DOHH2 (cell line): ENCODE data around the gene TEAD4.

Experiments
- EZH2phosphoT487 ChIP-seq: fragments of 200-600 bp; sonication (generic); IDR thresholded peaks from 2 replicates; pipeline ENCODE4 v1.6.1; 2017; ENCODE audit warnings: borderline replicate concordance, mild to moderate bottlenecking, antibody characterized with exemption, low read length, moderate library complexity, mixed read lengths
- TF ChIP-seq, protein P1 (sequence below): fragments of 200-600 bp; sonication (generic); IDR thresholded peaks from one replicate; pipeline ENCODE4 v1.5.1; 2014; ENCODE audit warnings: antibody characterized with exemption, mild to moderate bottlenecking, low read depth, low read length; ENCODE audit not compliant: poor library complexity, severe bottlenecking

DNA sequence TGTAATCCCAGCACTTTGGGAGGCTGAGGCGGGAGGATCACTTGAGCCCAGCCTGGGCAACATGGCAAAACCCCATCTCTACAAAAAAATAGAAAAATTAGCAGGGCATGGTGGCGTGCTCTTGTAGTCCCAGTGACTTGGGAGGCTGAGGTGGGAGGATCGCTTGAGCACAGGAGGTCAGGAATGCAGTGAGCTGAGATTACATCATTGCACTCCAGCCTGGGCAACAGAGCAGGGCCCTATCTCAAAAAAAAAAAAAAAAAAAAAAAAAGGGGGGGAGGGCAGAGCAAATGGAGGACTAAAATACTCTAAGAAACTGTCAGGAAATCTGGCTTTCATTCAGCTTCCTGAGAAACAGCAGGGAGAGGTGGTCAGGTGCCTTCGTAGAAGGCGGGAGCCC, 86.3 kb downstream of the TEAD4 start:
- TF ChIP-seq, protein P1, sequence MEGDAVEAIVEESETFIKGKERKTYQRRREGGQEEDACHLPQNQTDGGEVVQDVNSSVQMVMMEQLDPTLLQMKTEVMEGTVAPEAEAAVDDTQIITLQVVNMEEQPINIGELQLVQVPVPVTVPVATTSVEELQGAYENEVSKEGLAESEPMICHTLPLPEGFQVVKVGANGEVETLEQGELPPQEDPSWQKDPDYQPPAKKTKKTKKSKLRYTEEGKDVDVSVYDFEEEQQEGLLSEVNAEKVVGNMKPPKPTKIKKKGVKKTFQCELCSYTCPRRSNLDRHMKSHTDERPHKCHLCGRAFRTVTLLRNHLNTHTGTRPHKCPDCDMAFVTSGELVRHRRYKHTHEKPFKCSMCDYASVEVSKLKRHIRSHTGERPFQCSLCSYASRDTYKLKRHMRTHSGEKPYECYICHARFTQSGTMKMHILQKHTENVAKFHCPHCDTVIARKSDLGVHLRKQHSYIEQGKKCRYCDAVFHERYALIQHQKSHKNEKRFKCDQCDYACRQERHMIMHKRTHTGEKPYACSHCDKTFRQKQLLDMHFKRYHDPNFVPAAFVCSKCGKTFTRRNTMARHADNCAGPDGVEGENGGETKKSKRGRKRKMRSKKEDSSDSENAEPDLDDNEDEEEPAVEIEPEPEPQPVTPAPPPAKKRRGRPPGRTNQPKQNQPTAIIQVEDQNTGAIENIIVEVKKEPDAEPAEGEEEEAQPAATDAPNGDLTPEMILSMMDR = no peak
- no peak for TF ChIP-seq EZH2phosphoT487
